OCI-LY1 (cell line): Measurements from ENCODE around the gene RAX.

ENCODE experiments used
- H2AFZ ChIP-seq: fragments of 200-600 bp; sonication (generic), shearing (Covaris generic); 2 replicates; pipeline ENCODE4 v1.6.0; 2014; ENCODE audit warnings: antibody characterized with exemption, mild to moderate bottlenecking, low read length
- H3F3A ChIP-seq: fragments of 200-600 bp; sonication (generic), shearing (Covaris generic); 2 replicates; pipeline ENCODE4 v1.6.0; 2014; ENCODE audit warnings: mild to moderate bottlenecking, antibody characterized with exemption, low read length, moderate library complexity; ENCODE audit not compliant: insufficient read depth
- H3K27ac ChIP-seq: fragments of 200-600 bp; sonication (generic); 2 replicates; pipeline ENCODE4 v1.5.1; 2014; ENCODE audit warnings: low read length, mixed run types, mild to moderate bottlenecking, low read depth; ENCODE audit not compliant: poor library complexity, severe bottlenecking
- H3K27me3 ChIP-seq: fragments of 200-600 bp; sonication (generic); 2 replicates; pipeline ENCODE4 v1.6.0; 2014; ENCODE audit warnings: antibody characterized with exemption, mild to moderate bottlenecking, low read length, moderate library complexity; ENCODE audit not compliant: insufficient read depth
- H3K36me3 ChIP-seq: fragments of 200-600 bp; sonication (generic); 2 replicates; pipeline ENCODE4 v1.6.1; 2014; ENCODE audit warnings: mild to moderate bottlenecking, antibody characterized with exemption, low read length, moderate library complexity, mixed read lengths; ENCODE audit not compliant: insufficient read depth
- H3K4me1 ChIP-seq: fragments of 200-600 bp; sonication (generic); 2 replicates; pipeline ENCODE4 v1.5.1; 2014; ENCODE audit warnings: mild to moderate bottlenecking, low read length, moderate library complexity; ENCODE audit not compliant: insufficient read depth, severe bottlenecking
- H3K4me2 ChIP-seq: fragments of 200-600 bp; sonication (generic), shearing (Covaris generic); 2 replicates; pipeline ENCODE4 v1.6.1; 2014; ENCODE audit warnings: low read length
- H3K4me3 ChIP-seq: fragments of 200-600 bp; sonication (generic); 2 replicates; pipeline ENCODE4 v1.5.1; 2014; ENCODE audit warnings: low read length, low read depth, mild to moderate bottlenecking, mixed read lengths; ENCODE audit not compliant: poor library complexity, severe bottlenecking
- H3K79me2 ChIP-seq: fragments of 200-600 bp; shearing (Covaris generic); 2 replicates; pipeline ENCODE4 v1.6.1; 2016; ENCODE audit warnings: mixed run types, low read length, mixed read lengths; ENCODE audit not compliant: insufficient read depth
- H3K9ac ChIP-seq: fragments of 200-600 bp; sonication (generic), shearing (Covaris generic); 2 replicates; pipeline ENCODE4 v1.6.1; 2014; ENCODE audit warnings: mild to moderate bottlenecking, low read length, mixed read lengths
- H3K9me2 ChIP-seq: fragments of 200-600 bp; sonication (generic), shearing (Covaris generic); 2 replicates; pipeline ENCODE4 v1.6.1; 2014; ENCODE audit warnings: low read depth, mild to moderate bottlenecking, low read length, mixed read lengths
- H3K9me3 ChIP-seq: fragments of 200-600 bp; shearing (Covaris generic); 2 replicates; pipeline ENCODE4 v1.6.1; 2014; ENCODE audit warnings: low read length, mixed read lengths
- H4K20me1 ChIP-seq: fragments of 200-600 bp; sonication (generic), shearing (Covaris generic); 2 replicates; pipeline ENCODE4 v1.6.0; 2016; ENCODE audit warnings: mild to moderate bottlenecking, low read length; ENCODE audit not compliant: insufficient read depth
- EZH2 ChIP-seq: fragments of 200-600 bp; sonication (generic), shearing (Covaris generic); IDR thresholded peaks from 2 replicates; pipeline ENCODE4 v1.8.0; 2017; ENCODE audit warnings: borderline replicate concordance, mixed run types, mild to moderate bottlenecking, antibody characterized with exemption, low read length, moderate library complexity, mixed read lengths
- TF ChIP-seq, protein P1 (sequence below): fragments of 200-600 bp; sonication (generic), shearing (Covaris generic); IDR thresholded peaks from 2 replicates; pipeline ENCODE4 v1.5.1; 2017; ENCODE audit warnings: mild to moderate bottlenecking, antibody characterized with exemption, low read length, moderate library complexity, mixed read lengths

Gene RAX

DNA sequence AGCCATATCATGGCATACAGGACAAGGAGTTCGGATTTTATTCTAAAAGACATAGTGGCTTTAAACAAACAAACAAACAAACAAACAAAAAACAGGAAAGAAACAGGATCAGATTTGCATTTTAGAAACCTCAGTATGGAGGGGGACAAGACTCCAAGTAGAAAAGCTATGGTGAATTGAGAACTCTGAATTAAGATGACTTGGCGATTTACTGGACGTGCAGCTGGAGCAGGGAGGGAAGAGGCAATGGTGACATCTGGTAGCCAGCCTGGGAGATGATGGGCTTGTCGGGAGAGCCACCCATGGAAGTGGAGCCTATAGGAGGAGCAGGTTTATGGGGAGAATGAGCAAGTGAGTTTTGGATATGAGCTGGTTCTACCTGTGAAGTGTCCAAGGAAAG is 32.0 kb upstream of the RAX start:
- Histone ChIP-seq H3K9me3 (no peaks in the 10 kb centered on the region), H3K9me2 (no peaks in the 10 kb centered on the region), H3K27me3 (0 out of 2 replicates have a peak, but pooled peaks cover 3% of the 10 kb centered on the region), H3F3A (no peaks in the 10 kb centered on the region), H3K4me1 (no peaks in the 10 kb centered on the region), H3K36me3 (no peaks in the 10 kb centered on the region), H3K4me3 (no peak overlapping the region), H3K4me2 (no peak overlapping the region), H3K79me2 (no peaks in the 10 kb centered on the region), H3K27ac (no peak overlapping the region), H3K9ac (no peak overlapping the region), H4K20me1 (no peaks in the 10 kb centered on the region), H2AFZ (no peak overlapping the region)
- TF ChIP-seq, protein P1, sequence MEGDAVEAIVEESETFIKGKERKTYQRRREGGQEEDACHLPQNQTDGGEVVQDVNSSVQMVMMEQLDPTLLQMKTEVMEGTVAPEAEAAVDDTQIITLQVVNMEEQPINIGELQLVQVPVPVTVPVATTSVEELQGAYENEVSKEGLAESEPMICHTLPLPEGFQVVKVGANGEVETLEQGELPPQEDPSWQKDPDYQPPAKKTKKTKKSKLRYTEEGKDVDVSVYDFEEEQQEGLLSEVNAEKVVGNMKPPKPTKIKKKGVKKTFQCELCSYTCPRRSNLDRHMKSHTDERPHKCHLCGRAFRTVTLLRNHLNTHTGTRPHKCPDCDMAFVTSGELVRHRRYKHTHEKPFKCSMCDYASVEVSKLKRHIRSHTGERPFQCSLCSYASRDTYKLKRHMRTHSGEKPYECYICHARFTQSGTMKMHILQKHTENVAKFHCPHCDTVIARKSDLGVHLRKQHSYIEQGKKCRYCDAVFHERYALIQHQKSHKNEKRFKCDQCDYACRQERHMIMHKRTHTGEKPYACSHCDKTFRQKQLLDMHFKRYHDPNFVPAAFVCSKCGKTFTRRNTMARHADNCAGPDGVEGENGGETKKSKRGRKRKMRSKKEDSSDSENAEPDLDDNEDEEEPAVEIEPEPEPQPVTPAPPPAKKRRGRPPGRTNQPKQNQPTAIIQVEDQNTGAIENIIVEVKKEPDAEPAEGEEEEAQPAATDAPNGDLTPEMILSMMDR: no peak
- no peak for TF ChIP-seq EZH2

DNA sequence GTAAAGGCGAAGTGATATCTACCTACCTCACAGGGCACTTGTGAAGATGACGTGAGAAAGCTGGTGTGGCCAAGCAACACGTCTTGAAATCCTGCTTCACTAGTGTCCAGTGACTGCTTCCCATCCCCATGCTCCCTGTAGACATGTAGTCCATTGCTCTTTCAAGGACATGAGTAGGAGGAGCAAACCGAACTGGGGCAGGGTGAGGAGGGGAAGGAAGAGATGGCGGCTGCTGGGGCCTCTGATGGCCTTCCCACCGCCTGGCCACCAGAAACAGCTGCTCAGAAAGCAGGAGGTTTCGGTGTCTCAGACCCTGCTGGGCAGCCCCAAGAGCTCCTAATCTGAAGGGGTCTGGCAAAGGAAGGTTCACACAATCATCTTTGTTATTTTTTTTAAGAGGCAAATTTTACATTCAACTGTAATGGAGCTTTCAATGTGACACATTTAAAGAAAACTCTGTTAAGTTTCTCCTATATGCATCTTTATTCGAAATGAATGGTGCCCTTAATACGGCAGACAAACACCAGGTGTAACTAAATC is 30.5 kb upstream of the RAX start:
- no peak overlapping the region for H2AFZ ChIP-seq
- no peaks in the 10 kb centered on the region for H4K20me1 ChIP-seq
- H3K36me3 ChIP-seq: no peaks in the 10 kb centered on the region
- no peak overlapping the region for H3K9ac ChIP-seq
- no peaks in the 10 kb centered on the region for H3K4me1 ChIP-seq
- no peak for TF ChIP-seq EZH2
- TF ChIP-seq, protein P1: no peak
- no peaks in the 10 kb centered on the region for H3K27me3 ChIP-seq
- no peaks in the 10 kb centered on the region for H3F3A ChIP-seq
- H3K4me2 ChIP-seq: no peak overlapping the region
- H3K27ac ChIP-seq: no peak overlapping the region
- no peaks in the 10 kb centered on the region for H3K9me3 ChIP-seq
- no peaks in the 10 kb centered on the region for H3K9me2 ChIP-seq
- no peak overlapping the region for H3K4me3 ChIP-seq
- no peaks in the 10 kb centered on the region for H3K79me2 ChIP-seq

DNA sequence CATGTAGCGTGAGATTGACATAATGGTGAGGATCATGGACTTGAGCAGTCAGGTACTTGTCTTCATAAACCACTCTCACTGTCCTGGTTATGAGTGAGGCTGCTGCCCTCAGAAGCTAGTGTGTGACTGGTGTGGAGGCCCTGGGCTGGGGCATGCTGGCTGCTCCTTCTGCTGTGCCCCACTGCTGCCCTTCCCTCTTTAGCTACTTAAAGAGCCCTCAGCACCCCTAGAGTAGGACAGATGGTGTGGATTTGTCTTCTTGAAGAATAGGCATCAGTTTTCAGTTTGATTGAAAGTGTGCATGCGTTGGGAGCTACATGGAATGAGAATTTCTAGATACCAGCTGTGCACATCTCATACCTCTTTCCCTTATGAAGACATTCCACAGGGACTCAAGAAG is 29.8 kb upstream of the RAX start:
- H3K4me1 ChIP-seq: no peaks in the 10 kb centered on the region
- no peaks in the 10 kb centered on the region for H3K27me3 ChIP-seq
- no peaks in the 10 kb centered on the region for H4K20me1 ChIP-seq
- H3K36me3 ChIP-seq: no peaks in the 10 kb centered on the region
- H3K9ac ChIP-seq: no peak overlapping the region
- H2AFZ ChIP-seq: no peak overlapping the region
- H3K9me2 ChIP-seq: no peaks in the 10 kb centered on the region
- no peak overlapping the region for H3K4me2 ChIP-seq
- TF ChIP-seq, protein P1: no peak
- no peak for TF ChIP-seq EZH2
- H3K79me2 ChIP-seq: no peaks in the 10 kb centered on the region
- H3K27ac ChIP-seq: no peak overlapping the region
- H3K9me3 ChIP-seq: no peaks in the 10 kb centered on the region
- H3F3A ChIP-seq: no peaks in the 10 kb centered on the region
- H3K4me3 ChIP-seq: no peak overlapping the region
